ENCODE data around the gene RIMBP2.

The RIMBP2 gene

DNA sequence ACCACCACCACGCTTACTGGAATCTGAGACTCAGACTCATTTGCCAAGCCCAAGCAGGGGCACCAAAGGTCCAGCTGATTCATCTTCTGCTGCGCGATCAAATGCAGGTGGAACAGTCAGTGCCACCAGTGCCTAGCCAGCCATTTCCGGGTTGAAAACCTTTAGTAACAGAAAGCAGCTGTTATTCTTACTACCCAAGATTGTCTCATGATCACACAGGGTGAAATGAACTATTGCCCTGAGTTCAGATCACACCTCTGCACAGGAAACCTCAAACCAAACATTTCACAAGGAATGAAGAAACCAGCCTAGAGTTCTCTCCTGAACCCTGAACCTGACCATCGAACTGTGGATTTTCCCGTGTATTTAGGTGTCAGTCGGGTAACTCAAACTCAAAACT lies 88.9 kb downstream of the RIMBP2 start:
- DNase-seq (ENCODE audit: low spot score), result no peak

DNA sequence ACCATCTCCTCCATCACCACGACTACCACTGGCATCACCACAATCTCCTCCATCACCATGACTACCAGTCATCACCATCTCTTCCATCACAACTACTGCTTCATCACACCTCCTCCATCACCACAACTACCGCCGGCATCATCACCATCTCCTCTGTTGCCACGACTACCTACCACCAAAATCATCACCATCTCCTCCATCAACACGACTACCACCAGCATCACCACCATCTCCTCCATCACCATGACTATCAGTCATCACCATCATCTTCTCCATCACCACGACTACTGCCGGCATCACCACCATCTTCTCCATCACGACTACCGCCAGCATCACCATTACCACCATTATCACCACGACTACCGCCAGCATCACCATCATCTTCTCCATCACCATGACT lies 89.5 kb downstream of the RIMBP2 start:
- no peak for DNase-seq (ENCODE audit: low spot score)

DNA sequence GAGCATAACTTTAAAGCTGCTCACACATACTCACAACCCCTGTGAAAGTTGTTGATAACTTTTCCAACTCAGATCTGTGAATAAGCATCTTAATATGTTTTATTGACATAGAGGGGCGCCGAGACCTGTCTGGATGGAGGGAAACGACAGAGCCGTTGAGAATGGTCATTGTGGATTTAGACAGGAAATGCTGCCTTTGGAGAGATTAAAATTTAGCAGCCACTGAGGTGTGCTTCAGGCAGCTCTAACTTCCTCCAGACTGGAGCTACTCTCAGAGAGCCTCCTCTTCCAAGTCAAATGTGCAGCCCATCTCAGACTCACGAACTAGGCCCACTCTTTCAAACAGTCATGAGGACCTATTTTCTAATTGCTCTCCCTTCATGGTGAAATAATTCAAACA lies 90.9 kb downstream of the RIMBP2 start:
- no peak for DNase-seq (ENCODE audit: low spot score)

DNA sequence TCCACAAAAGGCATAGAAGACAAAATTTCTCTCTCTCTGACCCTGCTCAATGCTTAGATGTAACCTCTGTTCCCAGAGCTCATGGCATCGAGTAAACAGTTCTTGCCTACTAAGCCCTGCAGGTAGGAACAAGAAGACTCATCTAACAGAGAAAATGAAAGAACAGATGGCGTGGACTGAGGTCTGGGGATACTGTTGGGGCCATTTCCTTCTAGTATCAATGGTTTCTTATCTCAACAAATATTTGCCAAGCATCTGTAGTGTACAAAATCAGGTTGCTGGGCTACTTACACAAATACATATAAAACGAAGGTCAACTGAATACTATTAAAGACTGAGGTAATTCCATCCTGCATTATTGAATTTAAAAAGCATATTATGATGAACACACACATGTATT lies 93.3 kb downstream of the RIMBP2 start:
- no peak for DNase-seq (ENCODE audit: low spot score)

DNA sequence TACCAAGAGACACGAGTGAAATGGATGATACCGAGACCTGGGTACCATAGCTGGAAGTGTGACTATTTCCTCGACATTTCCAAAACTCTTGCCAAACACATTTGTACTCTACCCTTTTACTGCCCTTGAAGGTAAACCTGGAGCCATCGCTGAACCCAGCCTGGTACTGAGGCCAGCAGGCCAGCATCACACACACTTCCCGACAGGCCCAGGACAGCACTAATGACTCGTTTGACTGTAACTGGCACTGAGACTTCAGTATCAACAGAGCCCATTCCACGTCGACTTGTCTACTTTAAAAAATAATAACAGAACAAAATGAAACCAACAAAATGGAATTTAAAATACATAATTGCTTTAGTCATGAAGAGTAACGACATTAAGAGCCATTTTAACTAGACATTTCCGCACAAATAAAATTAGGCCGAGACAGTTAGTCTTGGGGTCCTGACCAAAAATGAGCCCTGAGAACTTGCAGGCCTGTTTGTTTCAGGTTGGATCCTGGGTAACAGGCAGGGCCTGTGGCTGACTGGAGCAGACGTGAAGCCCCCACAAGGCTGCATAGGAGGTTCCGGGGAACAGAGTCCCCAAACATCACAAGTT lies 94.3 kb downstream of the RIMBP2 start:
- DNase-seq (ENCODE audit: low spot score), result no peak

DNA sequence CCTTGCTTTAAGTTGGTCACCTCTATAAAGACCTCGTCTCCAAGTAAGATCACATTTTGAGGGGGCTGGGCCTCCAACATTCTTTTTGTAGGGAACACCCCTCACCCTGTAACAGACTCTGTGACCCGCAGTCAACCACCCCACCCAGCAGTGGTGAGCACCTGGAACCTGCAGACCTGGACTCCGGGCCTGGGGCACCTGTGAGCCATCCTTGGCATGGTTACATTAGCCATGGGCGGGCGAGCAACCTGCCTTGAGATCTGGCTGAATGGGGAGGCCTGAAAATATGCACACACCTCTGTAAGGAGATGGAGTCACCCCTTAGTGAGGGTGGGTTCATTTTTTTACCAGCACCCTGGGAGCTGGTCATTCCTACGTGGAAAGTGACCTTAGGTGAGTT lies 95.3 kb downstream of the RIMBP2 start:
- no peak for DNase-seq (ENCODE audit: low spot score)

DNA sequence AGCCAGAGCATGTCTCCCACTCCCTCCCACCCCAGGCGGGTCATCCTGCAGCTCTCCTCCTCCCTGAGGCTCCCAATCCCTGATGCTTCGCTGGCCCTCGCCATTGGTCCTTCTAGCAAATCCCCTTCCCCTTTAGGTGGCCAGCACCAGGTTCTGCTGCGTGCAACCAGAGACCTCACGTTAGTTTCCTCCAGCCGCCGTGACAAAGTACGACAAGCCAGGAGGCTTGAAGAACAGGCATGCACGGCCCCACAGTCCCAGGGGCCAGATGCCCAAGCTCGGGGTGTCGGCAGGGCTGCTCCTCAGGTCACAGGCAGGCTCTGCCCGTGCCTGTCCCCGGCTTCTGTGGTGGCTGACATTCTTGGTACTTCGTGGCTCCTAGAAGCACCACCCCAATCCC lies 95.8 kb downstream of the RIMBP2 start:
- DNase-seq (ENCODE audit: low spot score), result no peak

DNA sequence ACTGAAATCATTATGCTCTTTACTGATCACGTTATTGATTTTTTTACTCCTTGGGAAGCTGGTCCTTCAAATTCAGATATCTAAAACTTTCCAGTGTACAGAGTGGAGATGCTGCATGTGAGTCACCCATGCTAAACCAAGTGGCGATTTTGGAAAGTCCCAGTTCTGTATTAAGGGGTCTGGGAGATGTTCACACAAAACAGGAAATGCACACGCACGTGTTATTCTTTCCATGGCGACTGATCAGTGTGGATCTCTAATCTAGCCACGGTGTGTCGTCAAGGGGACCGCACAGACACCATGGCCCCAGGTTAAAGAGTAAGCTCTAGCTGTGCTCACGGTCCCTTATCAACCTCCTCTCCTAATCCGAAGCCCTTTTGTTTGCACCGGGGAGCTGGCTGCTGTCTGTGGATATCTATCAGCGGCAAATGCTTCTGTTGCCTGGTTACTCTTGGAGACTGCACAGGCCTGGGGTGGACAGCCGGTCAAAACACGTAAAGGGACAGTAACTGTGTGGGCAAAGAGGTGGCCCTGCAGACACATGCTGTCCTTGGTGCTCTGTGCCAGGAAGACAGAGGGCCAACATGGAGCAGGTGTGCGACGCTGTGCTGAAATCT lies 96.6 kb downstream of the RIMBP2 start:
- no peak for DNase-seq (ENCODE audit: low spot score)

DNA sequence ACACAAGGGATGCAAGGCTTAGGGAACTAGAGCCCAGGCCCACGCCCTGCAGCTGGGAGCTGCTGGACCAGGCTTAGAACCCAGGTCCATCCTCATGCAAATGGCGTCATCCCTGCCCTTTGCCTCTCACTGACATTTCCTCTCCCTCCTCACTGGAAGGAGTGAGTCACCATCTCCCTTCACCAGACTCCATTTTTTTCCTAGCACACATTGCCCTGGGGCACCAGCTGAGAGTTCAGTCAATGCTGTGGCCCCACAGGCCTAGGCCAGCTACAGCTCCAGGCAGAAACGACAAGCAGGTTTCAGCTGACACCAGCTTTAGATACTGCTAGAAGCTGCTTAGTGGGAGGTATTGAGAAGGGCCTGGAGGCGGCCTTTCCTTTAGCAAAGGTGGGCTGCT lies 98.9 kb downstream of the RIMBP2 start:
- no peak for DNase-seq (ENCODE audit: low spot score)

DNA sequence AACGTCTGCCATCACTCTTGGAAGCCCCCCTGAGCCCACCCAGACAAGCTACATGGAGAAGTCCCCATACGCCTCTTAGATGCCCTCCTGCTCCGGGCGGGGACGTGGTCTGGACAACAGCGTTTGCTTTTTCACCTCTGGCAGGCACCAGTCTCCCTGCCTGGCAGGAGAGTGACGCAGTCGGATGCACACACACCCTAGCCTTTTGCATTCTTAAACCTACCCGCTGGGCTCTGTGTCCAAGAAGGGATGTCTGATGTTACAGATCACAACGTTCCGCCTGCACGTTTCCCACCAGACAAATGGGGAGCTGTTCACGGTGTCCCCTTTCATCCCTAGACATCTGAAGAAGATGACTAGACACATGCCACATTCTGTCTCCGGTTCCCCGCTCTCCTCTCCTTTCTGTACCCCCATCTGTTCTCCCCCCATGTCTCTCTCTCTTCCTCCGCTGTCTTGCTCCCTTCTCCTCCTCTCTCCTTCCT lies 100.2 kb downstream of the RIMBP2 start:
- no peak for DNase-seq (ENCODE audit: low spot score)

DNA sequence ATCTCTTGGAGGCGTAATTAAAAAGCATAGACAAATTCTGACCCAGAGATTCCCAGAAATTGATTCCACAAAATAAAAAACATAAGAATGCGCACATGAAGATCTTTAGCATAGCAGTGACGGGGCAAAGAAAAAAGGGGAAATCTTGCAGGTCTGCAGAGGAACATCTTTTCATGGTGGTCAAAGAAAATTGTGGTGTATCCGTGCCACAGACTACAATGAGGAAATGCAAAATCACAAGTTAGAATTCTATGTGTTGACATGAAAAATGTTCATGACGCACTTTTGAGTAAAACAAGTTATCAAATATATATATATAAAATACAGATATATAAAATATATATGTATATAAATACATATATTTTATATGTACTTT lies 101.6 kb downstream of the RIMBP2 start:
- no peak for DNase-seq (ENCODE audit: low spot score)

DNA sequence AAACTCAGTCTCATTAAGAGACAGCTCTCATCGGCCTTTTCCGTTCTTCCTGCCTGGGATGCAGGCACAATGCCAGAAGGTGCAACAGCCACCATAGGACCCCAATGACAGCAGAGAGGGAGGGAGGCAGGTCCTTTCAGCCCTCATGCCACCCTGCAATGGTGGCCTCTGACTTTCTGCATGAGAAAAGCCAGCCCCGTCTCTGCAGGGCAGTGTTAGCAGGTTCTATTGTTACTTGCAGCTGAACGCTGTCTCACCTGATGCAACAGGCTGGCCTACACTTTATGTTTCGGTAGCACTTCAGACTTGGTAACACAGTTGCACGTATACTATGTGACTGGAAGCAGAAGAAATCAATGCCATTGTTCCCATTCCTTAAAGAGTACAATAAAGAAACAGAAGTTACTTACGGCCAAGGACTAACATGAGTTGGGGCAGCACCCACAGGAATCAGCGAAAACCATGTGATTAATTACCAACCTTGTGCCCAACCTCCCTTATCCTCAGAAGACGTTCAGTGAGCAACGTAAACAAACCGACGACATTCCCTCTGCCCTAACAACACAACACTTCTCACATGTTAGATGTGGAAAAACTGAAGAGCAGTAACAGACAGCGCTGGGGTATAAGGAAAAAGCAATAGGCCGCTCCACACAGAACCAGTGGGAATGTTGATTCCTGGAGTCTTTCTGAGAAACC lies 102.1 kb downstream of the RIMBP2 start:
- no peak for DNase-seq (ENCODE audit: low spot score)

DNA sequence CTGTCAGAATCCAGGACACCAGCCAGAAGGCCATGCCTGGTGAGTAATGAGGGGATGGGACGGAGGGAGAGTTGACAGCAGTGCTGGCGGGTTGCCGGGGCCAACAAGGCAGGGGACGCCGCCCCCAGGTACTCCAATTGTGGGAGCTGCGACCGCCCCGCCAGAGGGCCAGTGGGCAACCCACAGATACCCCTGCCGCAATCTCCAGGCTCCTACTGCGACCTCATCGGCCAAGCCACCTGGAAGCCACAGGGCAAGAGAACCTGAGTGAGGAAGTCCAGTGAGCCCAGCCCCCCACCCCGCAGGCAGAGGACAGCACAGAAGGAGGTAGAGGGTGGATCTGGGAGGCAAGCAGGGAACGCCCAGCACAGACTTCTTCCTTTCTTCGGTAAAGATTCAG lies 103.0 kb downstream of the RIMBP2 start:
- no peak for DNase-seq (ENCODE audit: low spot score)

DNA sequence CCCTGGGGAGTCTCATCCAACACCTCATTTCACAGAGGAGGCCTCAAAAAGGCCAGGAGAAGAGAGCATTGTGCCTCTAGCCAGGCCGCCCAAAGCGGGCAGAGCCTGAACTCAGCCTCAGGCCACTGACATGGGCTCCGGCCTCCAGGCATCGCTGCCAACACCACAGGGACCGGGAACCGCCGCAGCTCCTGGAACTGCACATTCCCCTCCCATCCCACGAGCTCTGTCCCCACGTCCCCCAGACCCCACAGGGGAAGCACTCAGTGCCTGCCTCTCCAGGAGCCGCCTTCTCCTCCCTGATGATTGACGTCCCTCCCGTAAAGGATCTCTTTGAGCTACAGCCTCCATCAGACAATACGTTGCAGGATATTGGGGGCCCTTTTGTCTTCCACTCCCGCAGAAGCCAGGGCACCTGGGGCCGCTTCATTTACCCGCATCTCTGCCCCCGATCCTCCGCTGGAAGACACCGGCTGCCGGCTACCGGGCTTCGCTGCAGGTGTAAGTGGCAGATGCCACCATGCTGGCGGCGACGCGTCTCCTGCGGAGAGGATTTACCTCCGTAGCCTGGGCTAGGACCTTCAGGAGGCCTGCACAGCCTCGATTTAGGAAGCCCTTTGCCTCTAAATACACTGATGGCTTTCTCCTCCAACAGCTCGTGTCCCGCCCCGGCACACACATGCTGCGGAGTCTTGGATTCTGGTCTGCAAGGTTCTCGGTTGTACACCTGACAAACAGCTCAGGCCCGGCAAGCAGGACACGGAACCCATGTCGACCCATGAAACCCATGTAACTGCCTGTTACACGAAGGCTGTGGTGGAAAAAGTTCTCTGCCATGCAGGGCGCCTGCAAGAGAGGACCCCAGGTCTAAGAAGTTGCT lies 104.8 kb downstream of the RIMBP2 start:
- DNase-seq (ENCODE audit: low spot score), result no peak

DNA sequence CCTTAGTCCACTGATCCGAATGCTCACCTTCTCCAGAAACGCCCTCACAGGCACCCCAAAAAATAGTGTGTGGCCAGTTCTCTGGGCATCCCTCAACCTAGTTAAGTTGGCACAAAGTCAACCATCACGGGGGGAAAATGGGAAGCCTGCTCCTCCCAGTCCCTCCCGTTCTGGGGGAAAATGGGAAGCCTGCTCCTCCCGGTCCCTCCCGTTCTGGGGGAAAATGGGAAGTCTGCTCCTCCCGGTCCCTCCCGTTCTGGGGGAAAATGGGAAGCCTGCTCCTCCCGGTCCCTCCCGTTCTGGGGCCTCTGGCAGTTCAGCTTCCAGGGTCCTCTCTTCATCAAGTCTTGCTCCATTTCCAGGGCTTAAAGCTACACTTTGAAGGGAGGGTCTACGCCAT lies 106.1 kb downstream of the RIMBP2 start:
- no peak for DNase-seq (ENCODE audit: low spot score)

DNA sequence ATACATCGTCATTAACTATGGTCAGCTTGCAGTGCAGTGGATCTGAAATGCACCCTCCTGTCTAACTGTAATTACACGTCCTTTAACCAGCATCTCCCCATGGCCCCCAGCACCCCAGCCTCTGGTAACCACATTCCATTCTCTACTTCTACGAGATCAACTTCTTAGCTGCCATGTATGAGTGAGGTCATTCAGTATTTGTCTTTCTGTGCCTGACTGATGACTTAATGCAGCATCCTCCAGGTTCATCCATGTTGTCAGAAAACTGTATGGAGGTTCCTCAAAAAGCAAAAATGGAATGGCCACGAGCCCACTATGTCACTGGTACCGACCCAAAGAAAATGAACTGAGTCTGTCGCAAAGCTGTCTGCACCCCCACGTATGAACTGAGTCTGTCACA lies 107.3 kb downstream of the RIMBP2 start:
- DNase-seq (ENCODE audit: low spot score), result no peak

DNA sequence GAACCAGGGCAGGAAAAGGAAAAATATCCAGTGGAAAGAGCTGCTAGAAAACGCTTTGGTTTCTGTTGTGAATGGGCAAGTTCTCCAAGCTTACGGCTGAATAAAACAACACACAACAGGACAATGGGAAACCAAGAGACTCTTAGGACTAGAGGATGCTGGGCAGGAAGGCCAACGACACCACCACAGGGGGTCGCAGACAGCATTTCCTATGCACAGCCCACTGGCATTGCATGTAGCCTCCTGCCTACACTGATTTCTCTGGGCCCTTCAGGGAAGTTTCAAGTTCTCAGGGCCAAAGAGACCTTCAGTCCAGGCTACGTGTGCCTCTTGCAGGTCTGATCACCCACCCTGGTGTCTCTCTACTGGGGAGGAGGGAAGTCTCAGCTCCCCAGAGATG lies 108.0 kb downstream of the RIMBP2 start:
- DNase-seq (ENCODE audit: low spot score), result no peak

DNA sequence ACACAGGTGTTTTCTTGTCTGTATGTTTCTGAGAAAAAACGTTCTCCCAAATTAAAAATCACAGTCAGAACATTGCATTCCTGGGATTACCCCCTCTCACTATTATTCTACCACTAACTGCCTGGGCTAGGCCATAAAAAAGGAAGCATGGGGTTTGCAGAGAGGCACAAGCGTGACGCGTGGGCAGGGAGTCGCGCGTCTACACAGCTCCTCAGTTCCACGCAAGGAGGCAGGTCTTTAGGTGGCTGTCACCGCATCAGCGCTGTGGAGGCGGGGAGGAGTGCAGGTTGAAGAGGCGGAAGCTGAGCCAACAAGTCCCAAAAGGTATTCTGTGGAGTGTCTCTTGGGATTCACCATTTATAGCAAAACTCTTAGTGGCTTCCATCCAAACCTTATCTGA lies 109.9 kb downstream of the RIMBP2 start:
- DNase-seq (ENCODE audit: low spot score), result peak; percentile 74

DNA sequence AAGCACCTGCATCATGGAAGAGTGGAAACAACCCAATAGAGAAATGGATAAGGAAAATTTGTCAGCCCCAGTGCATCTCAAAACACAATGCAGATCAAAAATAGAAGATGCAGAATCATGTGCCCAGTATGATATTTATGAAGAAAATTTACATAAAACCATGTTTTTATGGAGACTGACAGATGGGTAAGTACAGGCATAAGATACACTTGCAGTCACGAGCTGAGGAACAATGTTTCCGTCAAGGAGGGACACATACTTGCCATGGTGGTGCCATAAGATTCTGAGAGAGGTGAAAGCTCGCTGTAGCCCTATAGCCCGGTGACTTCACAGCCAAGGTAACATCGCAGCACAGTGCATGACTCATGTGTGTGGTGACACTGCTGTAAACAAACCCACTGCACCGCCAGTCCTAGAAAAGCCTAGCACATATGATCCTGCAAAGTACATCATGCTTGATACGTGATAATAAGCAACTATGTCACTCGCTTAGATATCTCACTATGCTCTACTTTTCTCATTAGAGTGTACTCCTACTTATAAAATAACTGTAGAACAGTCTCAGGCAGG lies 112.6 kb downstream of the RIMBP2 start:
- DNase-seq (ENCODE audit: low spot score), result no peak

DNA sequence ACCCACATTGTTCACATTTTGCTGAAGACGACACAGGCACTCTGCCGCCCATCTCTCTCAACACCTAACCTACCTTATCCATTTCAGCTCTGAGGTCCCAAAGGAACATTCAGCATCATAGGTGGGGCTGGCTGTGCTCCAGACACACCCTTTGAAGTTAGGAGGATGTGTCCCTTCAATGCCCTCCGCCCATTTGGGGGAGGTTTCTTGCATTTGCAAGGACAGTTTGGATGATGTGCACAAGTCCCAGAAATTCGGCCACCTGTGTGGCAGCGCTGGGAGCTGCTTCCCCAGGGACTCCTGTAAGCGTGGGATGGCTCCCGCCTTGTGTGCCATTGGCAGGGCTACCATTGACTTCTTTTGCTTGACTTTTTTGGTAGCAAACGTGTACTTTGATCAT lies 113.8 kb downstream of the RIMBP2 start:
- DNase-seq (ENCODE audit: low spot score), result no peak

DNA sequence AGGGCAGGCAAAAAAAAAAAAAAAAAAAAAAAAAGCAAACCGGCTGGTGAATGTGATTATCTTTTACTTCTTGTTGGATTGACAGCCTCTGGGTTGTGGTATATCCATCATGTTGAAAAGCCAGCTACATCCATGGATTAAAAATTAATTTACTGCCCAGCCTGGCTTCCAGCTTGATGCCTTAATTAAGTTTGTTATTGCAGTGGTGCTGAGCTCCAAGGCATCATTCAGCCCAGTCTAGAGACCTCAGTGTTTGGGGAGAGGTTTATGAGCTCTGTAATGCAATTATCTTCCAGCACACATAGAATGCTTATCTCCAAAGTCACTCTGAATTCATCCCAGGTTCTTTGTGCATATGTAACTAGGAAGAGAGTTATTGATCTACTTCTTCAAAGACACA lies 114.8 kb downstream of the RIMBP2 start:
- no peak for DNase-seq (ENCODE audit: low spot score)

DNA sequence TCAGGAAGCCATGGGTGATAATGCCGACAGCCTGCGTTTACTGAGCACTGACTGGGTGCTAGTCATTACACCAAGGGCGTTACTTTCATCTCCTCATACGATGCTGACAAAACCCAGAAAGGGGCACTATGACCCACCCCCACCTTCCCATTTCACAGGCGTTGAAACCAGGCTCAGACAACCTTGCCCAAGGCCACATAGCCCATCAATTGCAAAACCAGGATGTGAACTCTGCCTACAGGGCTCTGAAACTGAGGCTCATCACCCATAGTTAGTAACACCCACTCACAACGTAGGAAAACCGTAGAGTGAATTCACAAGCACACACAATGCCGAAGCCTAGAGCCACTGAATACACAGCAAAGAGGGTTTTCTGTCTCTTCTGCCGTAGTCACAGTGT lies 119.9 kb downstream of the RIMBP2 start:
- no peak for DNase-seq (ENCODE audit: low spot score)
